Epithelial cell of esophagus (primary cell): ENCODE results near the gene KIF1A.

Source experiments
- DNase-seq: peaks from one replicate; pipeline ENCODE4 v3.0.0; 2010; ENCODE audit warnings: low read depth
- H3K4me3 ChIP-seq: 2 replicates; pipeline ENCODE4 v1.5.1; 2011; ENCODE audit warnings: mild to moderate bottlenecking, low read length, control low read depth
- CTCF ChIP-seq: IDR thresholded peaks from 2 replicates; pipeline ENCODE4 v1.5.1; 2011; ENCODE audit warnings: low read depth, mild to moderate bottlenecking, low read length, control low read depth, inconsistent platforms; ENCODE audit not compliant: insufficient read depth; ENCODE audit errors: missing control alignments

The KIF1A gene

GRCh38 chr2:240861547-240861946 is 41.5 kb upstream of the KIF1A start:
- no peak for DNase-seq
- no peak for TF ChIP-seq CTCF
- H3K4me3 ChIP-seq, result no peak overlapping the region

GRCh38 chr2:240858871-240859270 is 38.9 kb upstream of the KIF1A start:
- no peak for TF ChIP-seq CTCF
- no peak for DNase-seq
- H3K4me3 ChIP-seq, result no peak overlapping the region

DNA sequence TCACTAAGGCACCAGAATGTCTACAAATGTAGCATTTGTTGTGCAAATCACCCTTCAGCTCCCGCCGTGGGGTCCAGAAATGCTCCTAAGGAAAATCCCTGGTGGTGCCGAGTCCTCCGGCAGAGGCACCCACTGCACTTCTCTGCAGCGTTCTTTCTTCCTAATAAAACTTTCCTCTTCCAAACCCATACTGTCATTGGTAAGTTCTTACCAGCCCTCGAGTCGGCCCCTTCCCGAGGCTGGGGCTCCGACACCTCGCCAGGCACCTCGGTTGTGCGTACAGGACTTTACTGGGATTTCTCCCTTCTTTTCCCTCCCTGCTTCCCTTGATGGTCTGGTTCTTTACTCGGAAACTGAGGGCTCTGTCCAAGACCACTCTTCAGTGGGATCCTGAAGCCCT is 38.3 kb upstream of the KIF1A start:
- DNase-seq, result no peak
- no peak for TF ChIP-seq CTCF
- H3K4me3 ChIP-seq, result no peak overlapping the region

GRCh38 chr2:240857039-240858008 is 37.3 kb upstream of the KIF1A start:
- DNase-seq, result no peak
- no peak for TF ChIP-seq CTCF
- no peak overlapping the region for H3K4me3 ChIP-seq

- H3K4me3 ChIP-seq, result no peak overlapping the region
- no peak for DNase-seq
- TF ChIP-seq CTCF, result no peak
Measured at GRCh38 chr2:240856151-240856980, 36.3 kb upstream of the KIF1A start.

DNA sequence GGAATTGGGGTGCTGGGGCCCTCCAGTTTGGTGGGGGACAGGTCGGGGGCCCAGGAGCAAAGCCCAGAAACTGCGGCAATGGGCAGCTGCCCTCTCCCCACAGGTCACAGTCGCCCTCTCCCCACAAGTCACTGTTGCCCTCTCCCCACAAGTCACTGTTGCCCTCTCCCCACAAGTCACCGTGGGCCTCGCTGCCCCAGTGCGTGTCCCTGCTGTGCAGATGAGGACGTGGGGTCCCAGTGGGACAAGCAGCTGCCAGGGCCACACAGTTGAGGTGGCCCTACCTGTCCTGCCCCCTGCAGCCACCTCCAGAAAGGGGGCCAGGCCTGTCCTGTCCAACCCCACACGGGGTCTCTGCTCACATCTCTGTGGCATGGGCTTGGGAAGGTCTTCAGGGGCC is 35.7 kb upstream of the KIF1A start:
- no peak for TF ChIP-seq CTCF

More for the DNA sequence above, 35.7 kb upstream of the KIF1A start:
- no peak for DNase-seq
- no peak overlapping the region for H3K4me3 ChIP-seq
